Smooth muscle cell (in vitro differentiated cells): ENCODE measurements around the gene SCTR. TPM values are rescaled to one million over a fixed set of nuclear protein-coding genes. Genes with fewer than 3 reads are reported as not detected.
A peak's percentile ranks its signal among the peaks of the same experiment; 100 is the strongest.

Experiments used
- DNase-seq: peaks from one replicate; lab custom pipeline; 2025; ENCODE audit not compliant: unreplicated experiment; lab: John Stamatoyannopoulos, UW
- H2AFZ ChIP-seq: fragments of 200-600 bp; sonication (generic); 2 replicates; pipeline ENCODE4 v1.6.0; 2016; ENCODE audit warnings: antibody characterized with exemption, low read depth, mild to moderate bottlenecking
- H3F3A ChIP-seq: fragments of 200-600 bp; sonication (generic); 2 replicates; pipeline ENCODE4 v1.6.0; 2017; ENCODE audit warnings: antibody characterized with exemption, low read depth
- H3K27ac ChIP-seq: fragments of 200-600 bp; sonication (generic); 2 replicates; pipeline ENCODE4 v1.5.1; 2016; ENCODE audit warnings: low read depth, mild to moderate bottlenecking
- H3K27me3 ChIP-seq: fragments of 200-600 bp; sonication (generic); 2 replicates; pipeline ENCODE4 v1.6.1; 2016; ENCODE audit warnings: low read depth, mild to moderate bottlenecking
- H3K36me3 ChIP-seq: fragments of 200-600 bp; sonication (generic); 2 replicates; pipeline ENCODE4 v1.5.1; 2016; ENCODE audit warnings: low read depth
- H3K4me1 ChIP-seq: fragments of 200-600 bp; sonication (generic); 2 replicates; pipeline ENCODE4 v1.5.1; 2016; ENCODE audit warnings: low read depth
- H3K4me2 ChIP-seq: fragments of 200-600 bp; sonication (generic); 2 replicates; pipeline ENCODE4 v1.6.0; 2016; ENCODE audit warnings: mild to moderate bottlenecking
- H3K4me3 ChIP-seq: fragments of 200-600 bp; sonication (generic); 2 replicates; pipeline ENCODE4 v1.5.1; 2016; ENCODE audit warnings: mild to moderate bottlenecking
- H3K79me2 ChIP-seq: fragments of 200-600 bp; sonication (generic); 2 replicates; pipeline ENCODE4 v1.6.0; 2016; ENCODE audit warnings: low read depth, mild to moderate bottlenecking
- H3K9ac ChIP-seq: fragments of 200-600 bp; sonication (generic); 2 replicates; pipeline ENCODE4 v1.6.0; 2016; ENCODE audit warnings: low read depth
- H3K9me3 ChIP-seq: fragments of 200-600 bp; sonication (generic); replicated peaks from 2 replicates; pipeline ENCODE4 v1.5.1; 2016; ENCODE audit warnings: low read depth
- H4K20me1 ChIP-seq: fragments of 200-600 bp; sonication (generic); 2 replicates; pipeline ENCODE4 v1.6.0; 2016; ENCODE audit warnings: low read depth
- WGBS: methylation state at CpG from one replicate; pipeline ENCODE4 v1.1.7; 2016; ENCODE audit warnings: low lambda C conversion rate; 5-methylcytosine and 5-hydroxymethylcytosine counted together
- polyA plus RNA-seq: library from polyadenylated mRNA; unstranded; fragments of >200 nt; fragmentation: Nextera tagmentation; extraction: Ambion mirVana; gene quantifications from 2 replicates; pipeline ENCODE4 v1.2.1, GENCODE V29; 2016
- total RNA-seq: library from RNA; depleted of rRNA; stranded (reverse); fragments of >200 nt; gene quantifications from 2 replicates; pipeline ENCODE4 v1.2.3, GENCODE V29; 2014
- TF ChIP-seq, protein P1 (sequence below): fragments of 200-600 bp; sonication (generic); IDR thresholded peaks from 2 replicates; pipeline ENCODE4 v1.5.1; 2017; ENCODE audit warnings: borderline replicate concordance, mild to moderate bottlenecking, antibody characterized with exemption; ENCODE audit not compliant: insufficient read depth, poor library complexity, severe bottlenecking

SCTR gene
- total and polyA plus RNA-seq, 2 experiments from 2014 or later, result not detected

GRCh38 chr2:119545754-119546446 is 21.6 kb upstream of the SCTR start:
- Histone ChIP-seq H3K27ac (no peak overlapping the region), H3K4me2 (no peak overlapping the region), H3K79me2 (no peaks in the 10 kb centered on the region), H3F3A (peaks cover 9% of the 10 kb centered on the region), H3K9me3 (no peaks in the 10 kb centered on the region), H4K20me1 (no peaks in the 10 kb centered on the region), H3K4me3 (no peak overlapping the region), H2AFZ (no peak overlapping the region), H3K27me3 (no peaks in the 10 kb centered on the region), H3K36me3 (no peaks in the 10 kb centered on the region), H3K9ac (no peak overlapping the region), H3K4me1 (no peaks in the 10 kb centered on the region)
- WGBS, result 68% methylated on average over 6 of the region's 6 CpGs
- TF ChIP-seq, protein P1, sequence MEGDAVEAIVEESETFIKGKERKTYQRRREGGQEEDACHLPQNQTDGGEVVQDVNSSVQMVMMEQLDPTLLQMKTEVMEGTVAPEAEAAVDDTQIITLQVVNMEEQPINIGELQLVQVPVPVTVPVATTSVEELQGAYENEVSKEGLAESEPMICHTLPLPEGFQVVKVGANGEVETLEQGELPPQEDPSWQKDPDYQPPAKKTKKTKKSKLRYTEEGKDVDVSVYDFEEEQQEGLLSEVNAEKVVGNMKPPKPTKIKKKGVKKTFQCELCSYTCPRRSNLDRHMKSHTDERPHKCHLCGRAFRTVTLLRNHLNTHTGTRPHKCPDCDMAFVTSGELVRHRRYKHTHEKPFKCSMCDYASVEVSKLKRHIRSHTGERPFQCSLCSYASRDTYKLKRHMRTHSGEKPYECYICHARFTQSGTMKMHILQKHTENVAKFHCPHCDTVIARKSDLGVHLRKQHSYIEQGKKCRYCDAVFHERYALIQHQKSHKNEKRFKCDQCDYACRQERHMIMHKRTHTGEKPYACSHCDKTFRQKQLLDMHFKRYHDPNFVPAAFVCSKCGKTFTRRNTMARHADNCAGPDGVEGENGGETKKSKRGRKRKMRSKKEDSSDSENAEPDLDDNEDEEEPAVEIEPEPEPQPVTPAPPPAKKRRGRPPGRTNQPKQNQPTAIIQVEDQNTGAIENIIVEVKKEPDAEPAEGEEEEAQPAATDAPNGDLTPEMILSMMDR, result no peak
- DNase-seq, result no peak

DNA sequence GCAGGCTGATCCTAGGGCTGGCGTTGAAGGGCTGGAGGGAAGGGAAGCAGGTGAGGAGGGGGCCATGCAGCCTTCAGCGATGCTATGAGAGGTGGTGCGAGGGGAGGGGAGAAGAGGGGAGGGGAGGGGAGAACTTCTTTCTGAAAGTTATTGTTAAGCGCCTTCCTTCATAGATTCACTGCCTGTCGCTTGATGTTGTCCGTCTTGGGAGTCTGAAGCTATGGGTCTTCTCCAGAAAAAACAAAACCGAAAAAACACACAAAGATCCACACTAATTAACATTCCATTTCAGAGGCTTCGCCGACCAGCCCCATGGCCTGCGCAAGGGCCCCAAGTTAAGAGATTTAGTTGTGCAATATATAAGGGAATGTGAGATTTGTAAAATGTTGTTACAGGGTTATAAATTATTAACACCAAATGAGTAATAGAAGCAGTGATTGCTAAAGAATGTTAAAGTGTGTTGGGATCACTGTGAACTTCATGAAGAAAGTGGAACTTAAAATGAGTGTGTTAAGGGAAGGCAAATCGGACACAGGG is 20.7 kb upstream of the SCTR start:
- TF ChIP-seq, protein P1, result no peak
- no peaks in the 10 kb centered on the region for H3K27me3 ChIP-seq
- H3K4me1 ChIP-seq, result no peaks in the 10 kb centered on the region
- H3K4me2 ChIP-seq, result peak overlapping the region; percentile 99
- H3K27ac ChIP-seq, result no peak overlapping the region
- H3K9ac ChIP-seq, result peak overlapping the region; percentile 85
- peak overlapping the region; percentile 78 for H3K4me3 ChIP-seq
- no peaks in the 10 kb centered on the region for H4K20me1 ChIP-seq
- no peaks in the 10 kb centered on the region for H3K79me2 ChIP-seq
- H3K36me3 ChIP-seq, result no peaks in the 10 kb centered on the region
- peak overlapping the region; percentile 100 for H2AFZ ChIP-seq
- WGBS, result 53% methylated on average over 8 of the region's 11 CpGs
- H3F3A ChIP-seq, result peaks cover 9% of the 10 kb centered on the region
- no peaks in the 10 kb centered on the region for H3K9me3 ChIP-seq
- no peak for DNase-seq

- H3K4me2 ChIP-seq, result peak within 1 kb of the TSS; percentile 99
- under 1% methylated on average over 83 of the region's 89 CpGs for WGBS
- peak; percentile 27 for DNase-seq
Observed at GRCh38 chr2:119544075-119544938, 20.0 kb upstream of the SCTR start, which contains the start of gene CFAP221. Gene CFAP221 (plus strand): TSS chr2:119544449. CDS start chr2:119546132, 1,683 bp downstream.

More at GRCh38 chr2:119544075-119544938, 20.0 kb upstream of the SCTR start, which contains the start of gene CFAP221:
- peak within 1 kb of the TSS; percentile 78 for H3K4me3 ChIP-seq
- no peaks in the 10 kb centered on the region for H3K4me1 ChIP-seq
- peak within 1 kb of the TSS; percentile 85 for H3K9ac ChIP-seq
- no peaks in the 10 kb centered on the region for H3K27me3 ChIP-seq
- H2AFZ ChIP-seq, result peak within 1 kb of the TSS; percentile 100
- no peak within 1 kb of the TSS for H3K27ac ChIP-seq
- TF ChIP-seq, protein P1, result no peak
- no peaks in the 10 kb centered on the region for H3K79me2 ChIP-seq
- no peaks in the 10 kb centered on the region for H3K9me3 ChIP-seq
- peaks cover 9% of the 10 kb centered on the region for H3F3A ChIP-seq
- no peaks in the 10 kb centered on the region for H3K36me3 ChIP-seq
- no peaks in the 10 kb centered on the region for H4K20me1 ChIP-seq
